ENCODE data around the gene KLK1. TPM values are rescaled to one million over a fixed set of nuclear protein-coding genes. Genes with fewer than 3 reads are reported as not detected.
A peak's percentile ranks its signal among the peaks of the same experiment; 100 is the strongest.
"Not testable (repeated sequence)": the region's sequence is repeated elsewhere in the genome, so short reads cannot be mapped to it uniquely, and the experiment has no call there.

Gene KLK1
- total RNA-seq, 6 experiments from 2014 or later, result not detected

GRCh38 chr19:50812474-50812873, 11.1 kb downstream of the KLK1 start:
- Mint-ChIP-seq H3K36me3 (ENCODE audit: low read depth) (no peaks in the 10 kb centered on the region), H3K27me3 (ENCODE audit: insufficient read depth) (peaks cover 15% of the 10 kb centered on the region), H3K9me3 (no peaks in the 10 kb centered on the region; the same call in 1 of the 2 replicates), H3K4me3 (no peak overlapping the region), H3K4me1 (ENCODE audit: low read depth) (no peaks in the 10 kb centered on the region), H3K27ac (no peak overlapping the region)
- no peak for DNase-seq
- no peak for TF ChIP-seq CTCF (IDR thresholded peaks at IDR 0.05)

GRCh38 chr19:50811622-50812238, 11.9 kb downstream of the KLK1 start:
- not testable (repeated sequence) for DNase-seq; H3K27ac Mint-ChIP-seq; H3K4me3 Mint-ChIP-seq; H3K9me3 Mint-ChIP-seq; H3K36me3 Mint-ChIP-seq (ENCODE audit: low read depth); H3K27me3 Mint-ChIP-seq (ENCODE audit: insufficient read depth); H3K4me1 Mint-ChIP-seq (ENCODE audit: low read depth)

- no peak for TF ChIP-seq CTCF (IDR thresholded peaks at IDR 0.05)
- Mint-ChIP-seq H3K36me3 (ENCODE audit: low read depth) (peaks cover 6% of the 10 kb centered on the region), H3K9me3 (peaks cover 4% of the 10 kb centered on the region; the same call in 1 of the 2 replicates), H3K4me1 (ENCODE audit: low read depth) (peaks cover 8% of the 10 kb centered on the region), H3K27me3 (ENCODE audit: insufficient read depth) (peaks cover 12% of the 10 kb centered on the region), H3K27ac (no peak overlapping the region), H3K4me3 (no peak overlapping the region)
- DNase-seq, result no peak
Observed at GRCh38 chr19:50808856-50809255, 14.7 kb downstream of the KLK1 start.

GRCh38 chr19:50804420-50805272, 18.9 kb downstream of the KLK1 start:
- peak overlapping the region; percentile 99 for H3K4me3 Mint-ChIP-seq
- DNase-seq, result peak; percentile 98
- peaks cover 4% of the 10 kb centered on the region; the same call in 1 of the 2 replicates for H3K9me3 Mint-ChIP-seq
- peaks cover 8% of the 10 kb centered on the region for H3K27me3 Mint-ChIP-seq (ENCODE audit: insufficient read depth)
- peaks cover 19% of the 10 kb centered on the region for H3K36me3 Mint-ChIP-seq (ENCODE audit: low read depth)
- H3K4me1 Mint-ChIP-seq (ENCODE audit: low read depth), result peaks cover 25% of the 10 kb centered on the region
- TF ChIP-seq CTCF (IDR thresholded peaks at IDR 0.05), result no peak
- H3K27ac Mint-ChIP-seq, result peak overlapping the region; percentile 100

GRCh38 chr19:50803633-50804419, 19.8 kb downstream of the KLK1 start:
- Mint-ChIP-seq H3K36me3 (ENCODE audit: low read depth) (peaks cover 19% of the 10 kb centered on the region), H3K27ac (peak overlapping the region; percentile 100), H3K9me3 (peaks cover 4% of the 10 kb centered on the region; the same call in 1 of the 2 replicates), H3K4me1 (ENCODE audit: low read depth) (peaks cover 25% of the 10 kb centered on the region), H3K4me3 (peak overlapping the region; percentile 99), H3K27me3 (ENCODE audit: insufficient read depth) (peaks cover 8% of the 10 kb centered on the region)
- no peak for DNase-seq
- no peak for TF ChIP-seq CTCF (IDR thresholded peaks at IDR 0.05)

Data from HFFc6 (cell line).